ENCODE measurements around the gene SERINC5.

SERINC5 gene

GRCh38 chr5:80094236-80094738 is 161.6 kb downstream of the SERINC5 start:
- DNase-seq (ENCODE audit: low spot score): no peak

- no peak for DNase-seq (ENCODE audit: low spot score)
Observed at GRCh38 chr5:80093796-80094195, 162.1 kb downstream of the SERINC5 start.

- no peak for DNase-seq (ENCODE audit: low spot score)
Observed at GRCh38 chr5:80092486-80093107, 163.3 kb downstream of the SERINC5 start.

- DNase-seq (ENCODE audit: low spot score): peak; percentile 60
Observed at GRCh38 chr5:80091792-80092192, 164.1 kb downstream of the SERINC5 start.

DNA sequence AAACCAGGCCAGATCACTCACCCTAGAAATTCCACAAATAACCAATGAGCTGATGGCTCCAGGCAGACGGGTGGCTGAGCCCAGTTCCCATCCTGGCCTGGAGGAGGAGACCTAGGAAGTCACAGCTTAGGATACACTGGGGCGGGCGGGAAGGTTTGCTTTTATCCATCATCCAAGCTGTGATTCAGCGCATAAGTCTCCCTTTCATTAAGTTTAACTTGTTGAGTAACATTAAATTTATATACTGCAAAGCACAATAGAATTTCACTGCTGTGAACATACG is 165.0 kb downstream of the SERINC5 start:
- DNase-seq (ENCODE audit: low spot score): no peak

- peak; percentile 60 for DNase-seq (ENCODE audit: low spot score)
Observed at GRCh38 chr5:80083101-80083890, 172.6 kb downstream of the SERINC5 start.

DNA sequence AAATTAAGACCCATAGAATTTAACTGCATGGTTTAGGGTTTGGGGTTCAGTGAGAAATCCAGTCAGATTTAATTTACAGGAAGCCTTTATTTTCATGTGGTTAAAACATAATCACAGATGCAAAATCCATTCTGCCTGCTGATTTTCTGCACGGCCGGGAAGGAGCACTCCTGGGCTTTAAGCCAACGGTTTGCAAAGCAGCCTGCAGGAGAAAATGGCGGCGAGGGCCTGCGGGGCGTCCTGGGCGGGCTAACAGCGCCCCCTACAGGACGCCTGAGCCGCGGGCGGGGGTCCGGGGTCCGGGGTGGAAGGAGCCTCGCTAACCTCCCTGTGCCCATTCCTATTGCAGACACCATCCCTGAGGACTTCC is 173.1 kb downstream of the SERINC5 start:
- peak; percentile 49 for DNase-seq (ENCODE audit: low spot score)

DNA sequence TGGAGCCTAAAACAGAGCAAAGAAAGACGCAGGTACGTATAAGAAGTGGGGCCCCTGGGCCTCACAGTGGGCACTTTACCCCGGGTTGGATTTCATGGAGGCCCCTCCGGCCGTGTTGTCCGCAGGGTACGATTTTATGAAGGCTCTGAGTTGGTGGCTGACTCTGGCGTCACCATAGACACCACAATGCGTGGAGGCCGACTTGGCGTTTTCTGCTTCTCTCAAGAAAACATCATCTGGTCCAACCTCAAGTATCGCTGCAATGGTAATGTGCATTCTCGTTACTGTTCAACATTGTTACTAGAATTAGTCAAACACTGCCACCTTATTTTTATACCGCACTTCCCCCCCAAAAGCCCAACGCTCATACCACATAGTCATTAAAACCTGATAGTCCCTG is 173.6 kb downstream of the SERINC5 start:
- DNase-seq (ENCODE audit: low spot score): no peak

GRCh38 chr5:80078921-80079320 is 176.9 kb downstream of the SERINC5 start:
- no peak for DNase-seq (ENCODE audit: low spot score)

DNA sequence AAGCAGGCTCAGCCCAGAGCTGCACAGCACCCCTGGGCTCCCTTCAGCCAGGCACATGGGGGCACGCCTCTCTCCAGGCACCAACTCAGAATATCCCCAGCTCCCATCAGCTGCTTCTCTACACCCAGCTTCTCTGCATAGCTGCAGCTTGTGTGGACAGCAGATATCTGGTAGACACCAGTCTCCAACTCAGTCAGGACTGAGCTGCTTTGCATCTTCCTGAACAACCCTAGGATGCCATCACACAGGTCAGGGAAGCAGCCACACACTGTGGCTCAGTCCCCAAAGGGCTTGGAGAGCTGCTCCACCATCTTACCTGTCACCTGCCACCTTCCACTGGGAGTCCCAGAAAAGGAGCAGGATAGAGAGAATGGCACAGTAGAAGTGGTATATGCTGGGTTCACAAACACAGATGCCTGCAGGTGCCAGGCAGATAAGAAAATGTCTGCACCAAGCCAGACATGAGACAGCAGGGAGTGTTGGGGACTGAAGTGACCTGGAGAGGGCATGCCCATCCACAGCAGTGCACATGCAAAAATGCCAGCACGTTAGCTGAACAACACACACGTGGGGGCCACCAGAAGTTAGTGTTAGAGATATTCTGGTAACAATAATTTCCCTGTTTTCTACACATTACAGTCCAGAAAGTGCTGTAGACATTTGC is 178.7 kb downstream of the SERINC5 start:
- DNase-seq (ENCODE audit: low spot score): no peak

DNA sequence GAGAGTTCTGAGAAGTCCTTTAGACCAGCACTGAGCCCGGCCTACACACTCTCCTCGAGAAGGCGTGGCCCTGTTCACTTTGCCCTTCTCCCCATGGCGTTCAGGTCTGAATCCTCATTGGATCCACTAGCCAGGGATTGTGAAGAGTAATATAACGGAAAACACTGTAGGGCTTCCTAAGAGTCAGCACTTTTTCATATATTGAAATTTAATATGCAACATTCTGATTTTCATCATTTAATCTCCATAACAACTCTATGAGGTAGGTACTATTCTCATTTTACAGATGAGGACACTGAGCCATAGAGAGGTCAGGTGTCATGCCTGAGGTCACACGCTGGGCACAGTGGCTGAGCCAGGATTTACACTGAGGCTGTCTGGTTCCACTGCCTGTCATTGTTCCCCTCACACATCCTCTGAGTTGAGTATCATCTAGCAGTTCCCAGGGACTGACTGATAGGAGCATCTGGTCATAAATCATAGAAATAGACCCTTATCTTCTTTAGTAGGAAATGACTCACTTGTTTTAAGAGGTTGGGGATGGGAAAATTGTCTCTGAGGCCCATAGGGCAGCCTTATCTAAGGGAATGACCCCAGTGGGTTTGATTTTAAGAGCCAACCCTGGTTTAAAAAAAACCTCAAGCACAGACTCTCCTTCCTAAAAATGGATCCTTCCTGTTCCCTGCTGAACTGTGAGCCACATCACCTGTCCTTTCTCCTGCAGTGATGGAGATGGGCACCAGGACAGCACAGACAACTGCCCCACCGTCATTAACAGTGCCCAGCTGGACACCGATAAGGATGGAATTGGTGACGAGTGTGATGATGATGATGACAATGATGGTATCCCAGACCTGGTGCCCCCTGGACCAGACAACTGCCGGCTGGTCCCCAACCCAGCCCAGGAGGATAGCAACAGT is 179.5 kb downstream of the SERINC5 start:
- DNase-seq (ENCODE audit: low spot score): no peak

- DNase-seq (ENCODE audit: low spot score): no peak
Observed at GRCh38 chr5:80072103-80073073, 183.5 kb downstream of the SERINC5 start.

- no peak for DNase-seq (ENCODE audit: low spot score)
Observed at GRCh38 chr5:80071510-80072021, 184.3 kb downstream of the SERINC5 start.

DNA sequence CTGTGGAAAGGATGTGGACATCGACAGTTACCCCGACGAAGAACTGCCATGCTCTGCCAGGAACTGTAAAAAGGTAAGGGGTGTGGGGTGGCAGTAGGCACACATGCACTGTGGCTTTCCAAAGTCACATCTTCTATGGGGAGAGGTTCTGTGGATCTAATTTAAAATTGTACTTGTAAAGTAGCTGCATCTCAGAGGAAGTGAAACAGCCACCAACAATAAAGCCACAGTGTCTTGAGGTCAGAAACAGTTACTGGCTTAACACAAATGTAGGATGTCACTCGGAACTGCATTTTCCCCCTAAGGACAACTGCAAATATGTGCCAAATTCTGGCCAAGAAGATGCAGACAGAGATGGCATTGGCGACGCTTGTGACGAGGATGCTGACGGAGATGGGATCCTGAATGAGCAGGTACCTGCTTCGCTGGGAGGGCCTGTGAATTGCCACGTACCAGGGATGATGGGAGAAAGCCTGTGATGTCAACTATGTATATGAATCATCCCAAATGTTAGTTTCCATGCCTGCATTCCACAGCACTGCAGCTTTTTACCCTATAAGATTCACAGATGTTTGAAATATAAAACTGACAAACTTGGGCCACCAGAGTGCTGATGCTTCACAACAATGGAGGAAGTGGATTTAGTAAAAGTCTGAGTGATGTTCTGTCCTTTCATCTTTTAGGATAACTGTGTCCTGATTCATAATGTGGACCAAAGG is 185.4 kb downstream of the SERINC5 start:
- no peak for DNase-seq (ENCODE audit: low spot score)

GRCh38 chr5:80069918-80070318 is 185.9 kb downstream of the SERINC5 start:
- no peak for DNase-seq (ENCODE audit: low spot score)

DNA sequence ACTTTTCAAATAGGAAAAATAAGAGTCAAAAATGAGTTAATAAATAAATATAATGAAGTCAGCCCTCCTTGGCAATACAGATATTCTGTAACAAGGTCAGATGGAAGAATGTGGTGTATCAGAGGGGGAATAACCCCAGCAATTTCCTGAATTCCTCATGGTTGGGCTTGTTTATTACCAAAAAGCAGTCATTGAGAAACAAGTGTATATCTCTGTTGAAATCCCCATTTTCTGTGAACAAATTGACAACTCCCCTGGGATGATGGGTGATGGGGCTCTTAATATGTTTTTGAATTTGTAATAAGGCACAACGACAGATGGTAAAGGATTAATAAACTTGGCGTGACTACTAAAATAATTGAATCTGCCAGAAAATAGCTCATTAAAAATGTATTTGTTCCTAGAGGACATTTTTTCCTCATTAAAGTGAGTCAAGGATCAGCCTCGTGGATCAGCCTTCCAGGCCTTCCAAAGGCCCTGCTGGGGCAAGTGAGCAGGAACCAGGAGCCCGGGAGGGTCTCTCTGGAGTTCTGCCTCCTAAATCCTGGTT is 186.5 kb downstream of the SERINC5 start:
- DNase-seq (ENCODE audit: low spot score): no peak

DNA sequence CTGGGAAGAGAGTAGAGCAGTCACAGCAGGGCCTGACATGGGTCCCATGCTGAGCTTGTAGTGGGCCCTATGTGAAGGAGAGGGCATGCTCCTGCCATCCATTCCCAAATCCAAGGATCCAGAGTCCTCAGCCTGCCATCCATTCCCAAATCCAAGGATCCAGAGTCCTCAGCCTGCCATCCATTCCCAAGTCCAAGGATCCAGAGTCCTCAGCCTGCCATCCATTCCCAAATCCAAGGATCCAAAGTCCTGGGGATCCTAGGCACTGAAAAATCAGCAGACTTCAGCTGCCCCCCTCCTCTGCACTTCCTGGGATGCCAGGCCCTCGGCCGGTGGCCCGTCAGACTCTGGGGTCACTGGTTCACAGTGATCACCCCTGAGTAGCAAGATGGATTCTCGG is 187.1 kb downstream of the SERINC5 start:
- no peak for DNase-seq (ENCODE audit: low spot score)

DNA sequence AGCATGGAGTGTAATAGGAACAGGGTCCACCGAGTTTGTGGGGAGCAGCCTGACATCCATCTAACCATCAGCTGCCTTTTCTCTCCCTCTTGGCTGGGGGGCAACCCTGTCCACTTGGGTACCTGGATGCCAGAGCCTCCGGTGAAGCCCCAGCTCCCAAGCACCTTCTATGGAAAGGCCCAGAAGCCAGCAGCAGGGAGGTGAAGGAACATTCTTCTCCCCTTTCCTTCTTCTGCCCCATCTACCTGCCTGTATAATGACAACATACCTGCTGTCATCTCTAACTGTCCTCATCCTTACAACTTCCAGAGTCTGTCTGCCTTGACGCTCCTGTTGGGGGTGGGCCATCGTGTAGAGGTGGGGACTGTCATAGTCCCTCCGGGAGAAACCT is 187.6 kb downstream of the SERINC5 start:
- DNase-seq (ENCODE audit: low spot score): no peak

DNA sequence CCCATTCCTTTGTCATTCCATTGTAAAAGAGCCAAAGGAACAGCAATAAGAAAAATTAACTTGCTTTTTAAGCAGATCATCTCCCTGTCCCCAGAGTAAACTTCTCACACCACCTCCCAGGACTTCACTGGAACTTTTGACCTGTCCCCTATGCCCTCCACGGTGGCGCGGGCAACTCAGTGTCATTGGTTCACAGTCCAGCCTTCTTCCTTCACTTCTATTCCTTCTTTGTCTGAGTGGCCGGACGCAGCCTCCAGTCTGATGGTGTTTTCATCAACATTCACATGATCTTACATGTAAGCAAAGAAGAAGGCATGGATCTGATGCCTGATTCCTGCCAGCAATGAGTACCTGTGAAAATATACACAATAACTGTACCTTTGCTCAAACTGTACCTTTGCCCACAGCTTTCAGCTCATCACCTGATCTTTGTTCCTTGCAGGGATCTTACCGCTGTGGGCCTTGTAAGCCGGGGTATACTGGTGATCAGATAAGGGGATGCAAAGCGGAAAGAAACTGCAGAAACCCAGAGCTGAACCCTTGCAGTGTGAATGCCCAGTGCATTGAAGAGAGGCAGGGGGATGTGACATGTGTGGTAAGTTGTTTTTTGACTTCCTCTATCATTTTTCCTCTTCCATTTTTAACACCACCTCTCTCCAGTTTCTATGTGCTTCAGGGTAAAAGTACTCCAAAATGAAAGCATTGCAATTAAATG is 188.2 kb downstream of the SERINC5 start:
- DNase-seq (ENCODE audit: low spot score): no peak
